Measurements from ENCODE around the gene ZNF777.
"Not testable (repeated sequence)": the region's sequence is repeated elsewhere in the genome, so short reads cannot be mapped to it uniquely, and the experiment has no call there.

DNA sequence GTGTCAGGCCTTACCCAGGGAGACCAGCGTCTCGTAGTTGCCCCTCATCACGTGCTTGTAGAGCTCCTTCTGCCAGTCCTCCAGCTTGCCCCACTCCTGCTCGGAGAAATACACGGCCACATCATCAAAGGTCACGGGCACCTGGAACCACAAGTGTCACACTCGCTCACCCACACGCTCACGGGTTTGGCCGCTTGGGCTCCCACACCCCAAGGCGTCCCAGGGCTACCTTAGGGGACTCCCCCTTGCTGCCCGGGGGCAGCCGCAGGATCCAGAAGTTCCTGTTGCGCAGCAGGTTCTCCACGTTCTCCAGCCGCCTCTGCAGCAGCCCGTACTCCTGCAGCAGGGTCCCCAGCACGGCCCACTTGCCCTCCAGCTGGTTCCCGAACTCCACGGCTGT lies 33.1 kb upstream of the ZNF777 start:
- not testable (repeated sequence) for TF ChIP-seq EZH2phosphoT487 (IDR thresholded peaks at IDR 0.05; ENCODE audit: borderline replicate concordance); CTCF (conservative IDR thresholded peaks at IDR 0.05; ENCODE audit: low read length)
